ENCODE measurements around the gene FABP7. TPM values are rescaled to one million over a fixed set of nuclear protein-coding genes. Genes with fewer than 3 reads are reported as not detected.
A peak's percentile ranks its signal among the peaks of the same experiment; 100 is the strongest.

The FABP7 gene
- total and polyA plus RNA-seq, 2 of the 13 experiments (the other 11 are each of a cell fraction or from before 2014, with no cell fraction given) = not detected

DNA sequence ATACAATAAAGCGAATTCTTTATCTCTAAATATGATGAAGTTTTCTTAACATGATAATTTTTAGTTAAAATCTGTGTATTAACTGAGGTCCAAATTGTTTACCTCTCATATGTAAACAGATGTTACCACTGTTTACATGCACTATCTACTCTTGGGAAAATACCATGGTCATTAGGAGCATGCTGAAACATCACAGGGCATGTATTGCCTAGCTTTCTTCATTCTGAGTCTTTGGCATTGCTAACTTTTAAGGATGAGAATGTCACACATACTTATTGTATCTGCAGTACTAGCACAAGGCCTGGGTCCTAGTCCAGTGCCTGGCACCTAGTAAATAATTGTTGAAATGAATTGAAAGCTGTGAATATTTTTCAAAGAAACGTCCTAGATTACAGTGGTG is 30.2 kb downstream of the FABP7 start:
- no peaks in the 10 kb centered on the region for H3K27me3 ChIP-seq (ENCODE audit: control insufficient read depth in 1 of 2, insufficient read depth in 2 of 2, low read length in 2 of 2)
- TF ChIP-seq RCOR2 (CRISPR knock-in tag; IDR thresholded peaks at IDR 0.05) = no peak
- intact Hi-C loops (cut with micrococcal nuclease; ENCODE audit: unreplicated experiment) (no loop called here), in situ Hi-C loops (cut with HindIII; ENCODE audit: extremely low pct_ligation_motif_present, low pct_unique_long_range_greater_than_20kb) (no loop called here)
- H2AFZ ChIP-seq (ENCODE audit: low read length) = no peak overlapping the region
- no peak for ATAC-seq
- no peak for FAIRE-seq
- H3K36me3 ChIP-seq (replicated peaks in 1 of 2; ENCODE audit: control insufficient read depth in 1 of 2, insufficient read depth in 2 of 2, low read length in 2 of 2) = no peaks in the 10 kb centered on the region; a peak in 1 of 5 replicates
- no TSS peak for BruUV-seq (replicated peaks)
- ChIA-PET CTCF (ENCODE audit: low intra/inter-chr PET ratio, low total read pairs) (no interaction called here), POLR2A (interaction anchor here (1.9 kb wide), 1 partner anchor 18 kb away, joined by 4 read pairs; no protein-coding TSS in a partner anchor)
- no peaks in the 10 kb centered on the region for H3K9me3 ChIP-seq (ENCODE audit: low read length)
- WGBS (ENCODE audit: low lambda C conversion rate) = 83% methylated on average over 2 of the region's 2 CpGs
- no peaks in the 10 kb centered on the region for H4K20me1 ChIP-seq (ENCODE audit: insufficient read depth, low read length)
- H3K4me1 ChIP-seq (ENCODE audit: insufficient read depth, low read length) = no peaks in the 10 kb centered on the region
- H3K9ac ChIP-seq (ENCODE audit: insufficient read depth, low read depth, low read length) = no peak overlapping the region
- no peak overlapping the region for H3K27ac ChIP-seq (ENCODE audit: extremely low read length, insufficient read depth, low read length)
- H3K4me2 ChIP-seq (ENCODE audit: low read depth, low read length) = no peak overlapping the region
- no peak for DNase-seq (ENCODE audit: low spot score)
- no peaks in the 10 kb centered on the region for H3K79me2 ChIP-seq (ENCODE audit: insufficient read depth, low read length)
- H3K4me3 ChIP-seq (replicated peaks in 1 of 3; ENCODE audit: insufficient read depth in 1 of 3, low read depth in 2 of 3, low read length in 3 of 3) = no peak overlapping the region

DNA sequence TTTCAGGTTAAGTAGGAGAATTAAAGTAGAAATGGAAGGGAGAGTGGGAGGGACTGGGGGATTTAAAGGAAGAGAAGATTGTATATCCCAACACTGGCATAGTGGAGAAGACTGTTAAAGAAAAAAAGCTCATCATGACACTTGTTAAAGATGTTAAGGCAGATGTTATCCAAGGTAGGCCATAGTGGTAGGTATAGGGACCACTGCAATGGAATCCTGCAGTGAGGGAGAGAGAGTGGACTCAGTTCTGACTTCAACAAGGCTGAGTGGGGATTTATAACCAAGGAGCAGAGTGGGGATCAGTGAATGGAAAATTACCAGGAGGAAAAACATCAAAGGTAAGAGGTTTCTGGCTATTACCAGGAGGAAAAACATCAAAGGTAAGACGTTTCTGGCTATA is 30.7 kb downstream of the FABP7 start:
- no peaks in the 10 kb centered on the region for H3K27me3 ChIP-seq (ENCODE audit: control insufficient read depth in 1 of 2, insufficient read depth in 2 of 2, low read length in 2 of 2)
- WGBS (ENCODE audit: low lambda C conversion rate) = 89% methylated on average over 1 of the region's 1 CpG
- in situ Hi-C loops (cut with HindIII; ENCODE audit: extremely low pct_ligation_motif_present, low pct_unique_long_range_greater_than_20kb) = no loop called here

More for the DNA sequence above, 30.7 kb downstream of the FABP7 start:
- H3K4me3 ChIP-seq (replicated peaks in 1 of 3; ENCODE audit: insufficient read depth in 1 of 3, low read depth in 2 of 3, low read length in 3 of 3) = no peak overlapping the region
- TF ChIP-seq NR1H2 (CRISPR knock-in tag; IDR thresholded peaks at IDR 0.05; ENCODE audit: borderline replicate concordance, low read depth) (no peak), ZNF350 (CRISPR knock-in tag; IDR thresholded peaks at IDR 0.05; ENCODE audit: borderline replicate concordance, low read depth) (no peak), TRIM24 (CRISPR knock-in tag; IDR thresholded peaks at IDR 0.05) (no peak), HMG20B (CRISPR knock-in tag; conservative IDR thresholded peaks at IDR 0.05) (no peak), HNRNPK (IDR thresholded peaks at IDR 0.05; ENCODE audit: low read depth, low read length, poor library complexity, severe bottlenecking) (no peak), POLR2AphosphoS2 (IDR thresholded peaks at IDR 0.05; ENCODE audit: low read depth, low read length) (no peak), KDM4B (CRISPR knock-in tag; IDR thresholded peaks at IDR 0.05) (no peak)
- TF ChIP-seq, protein P1, sequence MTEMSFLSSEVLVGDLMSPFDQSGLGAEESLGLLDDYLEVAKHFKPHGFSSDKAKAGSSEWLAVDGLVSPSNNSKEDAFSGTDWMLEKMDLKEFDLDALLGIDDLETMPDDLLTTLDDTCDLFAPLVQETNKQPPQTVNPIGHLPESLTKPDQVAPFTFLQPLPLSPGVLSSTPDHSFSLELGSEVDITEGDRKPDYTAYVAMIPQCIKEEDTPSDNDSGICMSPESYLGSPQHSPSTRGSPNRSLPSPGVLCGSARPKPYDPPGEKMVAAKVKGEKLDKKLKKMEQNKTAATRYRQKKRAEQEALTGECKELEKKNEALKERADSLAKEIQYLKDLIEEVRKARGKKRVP (CRISPR knock-in tag; IDR thresholded peaks at IDR 0.05) = no peak
- FAIRE-seq = no peak
- no peak overlapping the region for H2AFZ ChIP-seq (ENCODE audit: low read length)
- no TSS peak for BruUV-seq (replicated peaks)
- no peak for DNase-seq (ENCODE audit: low spot score)
- no peak overlapping the region for H3K27ac ChIP-seq (ENCODE audit: extremely low read length, insufficient read depth, low read length)
- H3K9ac ChIP-seq (ENCODE audit: insufficient read depth, low read depth, low read length) = no peak overlapping the region
- no peak overlapping the region for H3K4me2 ChIP-seq (ENCODE audit: low read depth, low read length)
- intact Hi-C loops (cut with micrococcal nuclease; ENCODE audit: unreplicated experiment) = no loop called here
- H3K4me1 ChIP-seq (ENCODE audit: insufficient read depth, low read length) = no peaks in the 10 kb centered on the region
- no peaks in the 10 kb centered on the region for H4K20me1 ChIP-seq (ENCODE audit: insufficient read depth, low read length)
- H3K36me3 ChIP-seq (replicated peaks in 1 of 2; ENCODE audit: control insufficient read depth in 1 of 2, insufficient read depth in 2 of 2, low read length in 2 of 2) = no peaks in the 10 kb centered on the region; a peak in 1 of 5 replicates
- H3K79me2 ChIP-seq (ENCODE audit: insufficient read depth, low read length) = no peaks in the 10 kb centered on the region
- H3K9me3 ChIP-seq (ENCODE audit: low read length) = no peaks in the 10 kb centered on the region
- ChIA-PET POLR2A (interaction anchor here (1.9 kb wide), 1 partner anchor 19 kb away, joined by 4 read pairs; no protein-coding TSS in a partner anchor), CTCF (ENCODE audit: low intra/inter-chr PET ratio, low total read pairs) (no interaction called here)
- peak; percentile 65 for ATAC-seq
